ENCODE results near the gene IL1F10.
A peak's percentile ranks its signal among the peaks of the same experiment; 100 is the strongest.

IL1F10 gene

DNA sequence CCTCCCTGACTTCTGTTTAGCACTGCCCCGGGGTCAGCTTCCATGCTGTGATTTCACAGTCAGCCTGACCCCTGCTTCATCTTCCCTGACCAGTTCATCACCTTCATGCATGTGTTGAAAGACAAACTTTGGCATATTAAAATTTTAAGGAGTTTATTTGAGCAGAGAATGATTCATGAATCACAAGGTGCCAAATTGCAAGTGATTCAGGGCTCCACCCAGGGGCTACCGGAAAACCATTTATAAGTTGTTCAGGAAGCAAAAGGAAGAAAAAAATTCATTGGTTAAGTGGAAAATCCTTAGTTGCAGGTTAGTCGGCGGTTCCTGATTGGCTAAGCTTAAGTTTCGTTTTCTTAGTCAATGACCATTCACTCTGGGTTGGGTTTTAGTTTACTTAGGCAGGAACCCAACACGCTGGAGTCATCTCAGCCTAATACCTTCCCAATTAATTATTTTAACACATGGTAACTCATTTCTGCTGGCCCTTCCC is 10.6 kb downstream of the IL1F10 start:
- no peak overlapping the region for H3K4me3 ChIP-seq (replicated peaks; ENCODE audit: low read depth, low read length)
- TF ChIP-seq, protein P1, sequence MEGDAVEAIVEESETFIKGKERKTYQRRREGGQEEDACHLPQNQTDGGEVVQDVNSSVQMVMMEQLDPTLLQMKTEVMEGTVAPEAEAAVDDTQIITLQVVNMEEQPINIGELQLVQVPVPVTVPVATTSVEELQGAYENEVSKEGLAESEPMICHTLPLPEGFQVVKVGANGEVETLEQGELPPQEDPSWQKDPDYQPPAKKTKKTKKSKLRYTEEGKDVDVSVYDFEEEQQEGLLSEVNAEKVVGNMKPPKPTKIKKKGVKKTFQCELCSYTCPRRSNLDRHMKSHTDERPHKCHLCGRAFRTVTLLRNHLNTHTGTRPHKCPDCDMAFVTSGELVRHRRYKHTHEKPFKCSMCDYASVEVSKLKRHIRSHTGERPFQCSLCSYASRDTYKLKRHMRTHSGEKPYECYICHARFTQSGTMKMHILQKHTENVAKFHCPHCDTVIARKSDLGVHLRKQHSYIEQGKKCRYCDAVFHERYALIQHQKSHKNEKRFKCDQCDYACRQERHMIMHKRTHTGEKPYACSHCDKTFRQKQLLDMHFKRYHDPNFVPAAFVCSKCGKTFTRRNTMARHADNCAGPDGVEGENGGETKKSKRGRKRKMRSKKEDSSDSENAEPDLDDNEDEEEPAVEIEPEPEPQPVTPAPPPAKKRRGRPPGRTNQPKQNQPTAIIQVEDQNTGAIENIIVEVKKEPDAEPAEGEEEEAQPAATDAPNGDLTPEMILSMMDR (IDR thresholded peaks at IDR 0.05; ENCODE audit: low read length, missing control alignments), result no peak
- no peak for DNase-seq (ENCODE audit: low read depth)

DNA sequence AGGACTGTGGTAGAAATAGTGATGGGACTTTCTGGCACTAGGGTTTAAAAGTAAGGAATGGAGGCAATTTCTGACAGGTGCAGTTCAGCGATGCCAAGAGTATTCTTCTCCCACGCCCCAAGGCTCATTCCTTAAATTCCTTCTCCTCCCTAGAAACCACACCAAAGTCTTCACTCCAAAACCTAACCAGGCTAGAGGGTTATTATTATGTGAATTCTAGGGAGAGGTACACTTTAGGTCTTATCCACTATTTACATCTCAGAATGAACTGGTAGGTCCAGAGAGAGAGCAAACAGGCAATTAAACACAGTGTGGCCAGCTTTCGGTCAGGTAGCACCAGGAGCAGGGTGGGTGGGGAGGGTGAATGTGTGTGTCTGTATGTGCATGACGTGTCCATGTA is 11.4 kb downstream of the IL1F10 start:
- TF ChIP-seq, protein P1 (IDR thresholded peaks at IDR 0.05; ENCODE audit: low read length, missing control alignments), result no peak
- DNase-seq (ENCODE audit: low read depth), result no peak
- H3K4me3 ChIP-seq (replicated peaks; ENCODE audit: low read depth, low read length), result no peak overlapping the region

DNA sequence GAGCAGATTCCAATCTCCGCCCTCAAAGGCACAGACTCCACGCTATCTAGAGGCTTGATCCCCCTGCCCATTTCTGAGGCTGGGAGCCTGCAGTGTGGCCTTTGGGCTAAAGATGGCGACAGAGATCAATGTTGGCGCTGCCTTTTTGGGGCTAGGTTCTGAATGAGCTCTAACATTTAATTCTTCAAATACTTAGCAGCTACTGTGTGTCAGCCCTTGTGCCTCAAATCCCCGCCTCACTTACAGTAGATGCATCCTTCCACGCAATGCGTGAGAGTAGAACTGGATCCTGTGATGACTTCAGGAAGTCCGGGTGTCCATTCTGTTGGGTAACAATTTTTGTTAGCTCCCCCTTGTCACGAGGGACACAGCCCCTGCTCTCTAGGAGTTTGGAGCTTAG is 12.4 kb downstream of the IL1F10 start:
- TF ChIP-seq, protein P1 (IDR thresholded peaks at IDR 0.05; ENCODE audit: low read length, missing control alignments), result peak; percentile 76
- H3K4me3 ChIP-seq (replicated peaks; ENCODE audit: low read depth, low read length), result no peak overlapping the region
- peak; percentile 28 for DNase-seq (ENCODE audit: low read depth)

DNA sequence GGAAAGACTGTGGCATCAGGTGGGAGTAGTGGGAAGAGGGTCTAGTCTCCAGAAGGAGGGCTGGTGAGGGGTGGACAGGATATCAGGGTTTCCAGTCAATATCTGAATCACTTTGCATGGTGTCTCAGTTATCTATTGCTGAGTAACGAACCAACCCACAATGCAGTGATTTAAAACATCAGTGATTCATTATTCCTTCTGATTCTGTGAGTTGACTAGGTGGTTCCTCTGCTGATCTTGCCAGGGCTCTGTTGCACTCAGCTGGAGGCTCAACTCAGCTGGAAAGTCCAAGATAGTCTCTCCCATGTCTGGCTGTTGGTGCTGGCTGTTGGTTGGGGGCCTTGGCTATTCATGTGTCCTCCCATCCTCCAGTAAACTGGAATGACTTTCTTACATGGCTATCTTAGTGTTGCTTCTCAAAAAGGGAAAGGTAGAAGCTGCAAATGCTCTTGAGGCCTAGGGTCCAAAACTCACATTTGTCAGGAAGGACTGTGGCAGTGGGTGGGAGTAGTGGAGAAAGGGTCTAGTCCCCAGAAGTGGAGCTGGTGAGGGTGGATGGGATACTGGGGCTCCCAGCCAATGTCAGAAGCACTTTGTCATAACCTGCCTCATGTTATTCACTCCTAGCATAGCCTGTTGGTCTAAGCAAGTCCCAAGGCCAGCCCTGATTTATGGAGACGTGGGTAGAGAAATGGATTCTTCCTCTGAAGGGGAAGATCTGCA is 13.9 kb downstream of the IL1F10 start:
- H3K4me3 ChIP-seq (replicated peaks; ENCODE audit: low read depth, low read length), result no peak overlapping the region
- TF ChIP-seq, protein P1 (IDR thresholded peaks at IDR 0.05; ENCODE audit: low read length, missing control alignments), result no peak
- DNase-seq (ENCODE audit: low read depth), result no peak

DNA sequence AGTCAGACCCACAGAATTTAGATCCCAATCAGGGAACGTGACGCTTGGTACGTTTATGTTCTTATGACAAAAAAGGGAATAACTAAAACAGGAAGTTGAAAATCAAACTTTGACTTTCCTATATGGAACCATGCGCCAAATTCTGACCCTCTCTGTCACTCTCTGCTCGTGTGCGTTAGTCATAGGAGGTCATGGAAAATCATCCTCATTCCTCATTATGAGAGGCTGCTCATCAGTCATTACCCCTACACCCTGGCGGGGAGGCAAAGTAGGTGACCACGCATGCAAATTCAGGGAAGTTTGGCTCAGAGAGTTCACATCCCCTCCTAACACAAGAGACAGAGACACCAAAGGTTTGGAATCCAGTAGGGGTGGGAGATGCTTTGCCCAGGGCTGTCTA is 15.5 kb downstream of the IL1F10 start:
- TF ChIP-seq, protein P1 (IDR thresholded peaks at IDR 0.05; ENCODE audit: low read length, missing control alignments), result no peak
- no peak for DNase-seq (ENCODE audit: low read depth)
- H3K4me3 ChIP-seq (replicated peaks; ENCODE audit: low read depth, low read length), result no peak overlapping the region

DNA sequence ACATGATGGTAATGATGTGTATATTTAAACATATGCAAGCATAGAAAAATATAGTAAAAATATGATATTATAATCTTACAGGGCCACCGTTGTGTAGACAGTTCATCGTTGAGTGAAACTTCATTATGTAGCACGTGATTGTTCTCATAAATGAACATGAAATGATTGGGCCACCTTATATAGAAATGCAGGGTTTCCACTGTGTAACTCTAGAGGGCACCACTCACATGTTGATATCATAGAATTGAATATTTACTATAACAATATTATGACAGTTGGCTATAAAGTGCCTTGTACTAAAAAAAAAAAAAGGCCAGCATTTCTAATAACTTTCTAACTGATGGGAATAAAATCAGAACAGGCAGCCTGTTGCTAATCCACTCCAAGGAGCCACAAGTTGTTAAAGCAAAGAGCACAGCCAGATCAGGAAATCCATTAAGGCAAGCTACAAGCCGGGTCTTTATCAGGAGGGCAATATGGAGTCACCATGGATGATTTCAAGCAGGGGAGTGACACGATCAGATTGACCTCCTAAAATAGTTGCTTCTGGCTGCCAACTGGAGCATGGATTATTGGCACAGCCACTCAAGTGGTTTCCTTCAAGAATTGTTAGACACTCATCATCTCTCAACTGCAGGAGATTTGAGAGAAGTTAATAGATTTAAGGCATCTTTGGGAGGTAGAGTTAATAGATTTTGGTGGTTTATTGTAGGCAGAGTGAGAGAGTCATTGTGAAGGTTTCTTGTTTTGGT is 16.7 kb downstream of the IL1F10 start:
- peak; percentile 19 for DNase-seq (ENCODE audit: low read depth)

More for the DNA sequence above, 16.7 kb downstream of the IL1F10 start:
- TF ChIP-seq, protein P1 (IDR thresholded peaks at IDR 0.05; ENCODE audit: low read length, missing control alignments), result peak; percentile 51
- H3K4me3 ChIP-seq (replicated peaks; ENCODE audit: low read depth, low read length), result no peak overlapping the region

Measured in fibroblast of pulmonary artery (primary cell).